HFF-Myc (cell line): ENCODE results near the gene OXCT2.
A peak's percentile ranks its signal among the peaks of the same experiment; 100 is the strongest.
"Not testable (repeated sequence)": the region's sequence is repeated elsewhere in the genome, so short reads cannot be mapped to it uniquely, and the experiment has no call there.

ENCODE experiments used
- DNase-seq: peaks from one replicate; pipeline ENCODE4 v3.0.0-alpha.2; 2011; ENCODE audit warnings: low read depth; ENCODE audit errors: extremely low read depth
- H3K4me3 ChIP-seq: replicated peaks from 2 replicates; pipeline ENCODE4 v1.5.1; 2011; ENCODE audit warnings: low read depth, mild to moderate bottlenecking, control low read depth, low read length
- TF ChIP-seq, protein P1 (sequence below): IDR thresholded peaks from 2 replicates; pipeline ENCODE4 v1.5.1; 2012; ENCODE audit warnings: mild to moderate bottlenecking, low read depth, low read length, control low read depth; ENCODE audit errors: missing control alignments

The OXCT2 gene

DNA sequence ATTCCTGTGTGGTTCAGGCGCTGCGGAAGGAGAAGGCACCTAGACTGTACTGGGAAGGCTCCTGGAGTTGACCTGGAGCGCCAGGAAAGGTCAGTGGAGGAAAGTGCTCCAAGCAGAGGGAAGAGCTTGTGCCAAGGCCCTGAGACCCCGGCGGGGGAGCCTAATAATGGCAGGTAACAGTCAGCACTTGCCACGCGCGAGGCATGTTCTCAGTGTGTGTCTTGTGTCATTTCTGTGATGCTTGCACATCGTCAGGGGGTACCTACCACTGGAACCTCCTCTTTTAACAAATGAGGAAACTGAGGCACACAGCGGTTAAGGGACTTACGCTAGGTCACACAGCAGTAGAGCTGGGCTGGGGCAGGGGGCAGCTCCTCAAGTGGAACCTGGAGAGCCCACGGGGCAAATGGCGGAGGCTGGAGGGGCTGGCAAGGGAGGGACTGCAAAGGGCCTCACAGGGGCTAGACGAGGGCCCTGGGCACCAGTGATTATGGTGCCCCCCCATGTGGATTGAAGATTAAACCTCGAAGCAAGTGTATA lies 18.5 kb upstream of the OXCT2 start:
- H3K4me3 ChIP-seq: no peak overlapping the region
- TF ChIP-seq, protein P1, sequence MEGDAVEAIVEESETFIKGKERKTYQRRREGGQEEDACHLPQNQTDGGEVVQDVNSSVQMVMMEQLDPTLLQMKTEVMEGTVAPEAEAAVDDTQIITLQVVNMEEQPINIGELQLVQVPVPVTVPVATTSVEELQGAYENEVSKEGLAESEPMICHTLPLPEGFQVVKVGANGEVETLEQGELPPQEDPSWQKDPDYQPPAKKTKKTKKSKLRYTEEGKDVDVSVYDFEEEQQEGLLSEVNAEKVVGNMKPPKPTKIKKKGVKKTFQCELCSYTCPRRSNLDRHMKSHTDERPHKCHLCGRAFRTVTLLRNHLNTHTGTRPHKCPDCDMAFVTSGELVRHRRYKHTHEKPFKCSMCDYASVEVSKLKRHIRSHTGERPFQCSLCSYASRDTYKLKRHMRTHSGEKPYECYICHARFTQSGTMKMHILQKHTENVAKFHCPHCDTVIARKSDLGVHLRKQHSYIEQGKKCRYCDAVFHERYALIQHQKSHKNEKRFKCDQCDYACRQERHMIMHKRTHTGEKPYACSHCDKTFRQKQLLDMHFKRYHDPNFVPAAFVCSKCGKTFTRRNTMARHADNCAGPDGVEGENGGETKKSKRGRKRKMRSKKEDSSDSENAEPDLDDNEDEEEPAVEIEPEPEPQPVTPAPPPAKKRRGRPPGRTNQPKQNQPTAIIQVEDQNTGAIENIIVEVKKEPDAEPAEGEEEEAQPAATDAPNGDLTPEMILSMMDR: no peak
- no peak for DNase-seq

DNA sequence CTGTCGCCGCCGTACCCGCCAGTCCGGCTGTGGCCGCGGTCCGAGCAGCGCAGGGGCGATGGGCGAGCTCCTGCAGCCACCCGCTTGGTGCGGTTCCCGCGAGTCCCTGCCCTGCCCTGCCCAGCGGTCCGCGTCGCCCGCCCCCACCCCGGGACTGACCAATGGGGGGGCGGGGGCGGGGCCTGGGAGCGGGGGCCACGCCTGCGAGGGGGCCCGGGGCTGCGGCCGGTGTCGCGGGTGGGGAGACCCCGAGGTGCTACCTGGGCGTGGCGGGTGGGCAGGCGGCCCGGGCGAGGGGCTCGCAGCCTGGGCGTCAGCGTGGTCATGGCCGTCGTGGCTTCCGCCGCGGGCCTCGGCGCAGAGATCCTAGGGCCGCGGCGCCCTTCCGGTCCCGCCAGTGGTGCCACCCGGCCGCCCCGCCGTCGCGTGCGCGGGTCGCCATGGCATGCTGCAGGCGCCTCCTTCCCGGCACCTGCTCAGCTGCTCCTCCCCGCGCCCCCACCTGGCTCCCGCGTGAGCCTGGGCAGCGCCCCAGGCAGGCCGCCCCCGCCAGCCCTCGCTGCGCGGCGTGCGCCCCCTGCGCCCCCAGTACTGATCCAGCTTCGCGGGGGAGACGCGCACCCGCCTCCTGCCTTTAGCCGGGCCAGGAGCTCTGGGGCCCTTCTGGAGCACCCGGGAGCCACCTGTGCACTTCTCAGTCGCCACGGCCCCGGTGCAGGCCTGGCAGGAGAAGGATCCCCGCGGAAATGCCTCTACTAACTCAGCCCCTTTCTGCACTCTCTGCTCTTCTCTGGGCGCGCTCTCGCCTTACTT lies 17.8 kb upstream of the OXCT2 start, which contains the start of gene BMP8B:
BMP8B (minus strand) TSS at position 108 of the 813 bp plus-strand sequence. CDS start 380 bp downstream, outside the sequence.
- no peak for DNase-seq
- H3K4me3 ChIP-seq: peak within 1 kb of the TSS; percentile 15
- TF ChIP-seq, protein P1: no peak

DNA sequence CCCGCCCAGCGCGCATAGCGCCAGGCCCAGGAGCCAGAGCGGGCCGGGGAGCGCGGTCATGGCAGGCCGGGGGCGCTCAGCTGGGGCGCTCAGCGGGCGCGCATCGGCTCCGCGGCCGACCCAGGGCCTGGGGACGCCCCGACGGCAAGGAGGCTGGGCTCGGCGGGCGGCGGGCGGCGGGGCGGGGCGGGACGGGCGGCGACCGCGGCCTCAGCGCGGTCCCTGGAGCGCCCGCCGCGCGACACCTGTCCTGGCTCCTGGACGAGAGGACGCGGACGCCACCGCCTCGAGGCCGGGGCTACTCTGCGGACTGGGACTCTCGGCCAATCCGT lies 17.2 kb upstream of the OXCT2 start:
- DNase-seq: no peak
- peak overlapping the region; percentile 15; the same call in 1 of the 2 replicates for H3K4me3 ChIP-seq
- TF ChIP-seq, protein P1: no peak

- H3K4me3 ChIP-seq, DNase-seq: not testable (repeated sequence)
Measured at GRCh38 chr1:39787964-39788363, 16.8 kb upstream of the OXCT2 start.

- no peak for DNase-seq
- TF ChIP-seq, protein P1: no peak
Measured at GRCh38 chr1:39787468-39787867, 16.3 kb upstream of the OXCT2 start.

DNA sequence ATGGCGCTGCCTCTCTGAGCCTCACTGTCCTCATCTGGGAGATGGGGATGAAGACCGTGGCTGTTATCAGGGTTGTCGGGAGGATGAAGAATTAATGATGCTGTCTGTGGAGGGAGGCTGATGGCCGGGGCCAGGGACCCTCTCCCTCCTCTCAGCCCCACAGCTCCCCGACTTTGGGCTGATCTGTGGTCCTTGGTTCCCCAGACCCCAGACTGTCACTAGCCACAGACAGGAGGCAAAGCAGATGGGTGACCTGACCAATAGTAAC lies 15.9 kb upstream of the OXCT2 start:
- not testable (repeated sequence) for H3K4me3 ChIP-seq, DNase-seq

More at GRCh38 chr1:39787468-39787867, 16.3 kb upstream of the OXCT2 start:
- H3K4me3 ChIP-seq: no peak overlapping the region

DNA sequence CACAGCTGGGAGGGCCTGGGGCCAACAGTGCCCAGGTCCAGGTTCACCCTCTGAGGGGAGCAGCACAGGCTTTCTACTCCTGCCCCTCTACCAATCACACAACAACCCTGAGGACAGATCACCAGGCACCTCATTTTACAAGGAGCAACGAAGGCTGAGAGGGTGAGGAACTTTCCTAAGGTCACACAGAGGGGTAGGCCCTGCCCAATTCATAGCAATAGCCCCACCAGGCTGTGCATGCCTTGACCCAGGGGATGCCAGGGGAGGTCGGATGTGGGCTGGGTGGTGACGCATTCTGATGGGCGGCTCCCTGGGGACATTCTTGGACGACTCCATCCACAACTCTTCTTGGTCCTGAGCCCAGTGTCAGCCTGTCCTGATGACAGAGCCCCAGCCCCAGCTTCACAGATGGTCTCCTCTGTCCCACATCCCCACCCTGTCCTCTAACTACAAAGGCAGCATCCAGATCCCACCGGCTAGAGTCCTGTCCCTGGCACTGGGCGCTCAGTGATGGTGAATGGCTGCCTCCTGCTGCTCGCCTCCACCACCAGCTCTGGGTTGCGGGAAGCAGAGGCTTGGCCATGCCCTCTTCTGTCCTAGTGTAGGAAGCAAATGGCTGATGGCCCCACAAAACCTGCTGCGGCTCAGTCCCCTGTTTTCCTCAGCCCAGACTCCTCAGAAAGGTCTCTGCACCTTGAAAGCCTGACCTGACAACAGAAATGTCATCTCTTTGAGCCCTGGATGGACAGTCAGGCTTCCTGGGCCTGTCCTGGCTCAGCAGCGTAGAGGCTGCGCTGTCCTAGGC lies 15.4 kb upstream of the OXCT2 start:
- not testable (repeated sequence) for DNase-seq

DNA sequence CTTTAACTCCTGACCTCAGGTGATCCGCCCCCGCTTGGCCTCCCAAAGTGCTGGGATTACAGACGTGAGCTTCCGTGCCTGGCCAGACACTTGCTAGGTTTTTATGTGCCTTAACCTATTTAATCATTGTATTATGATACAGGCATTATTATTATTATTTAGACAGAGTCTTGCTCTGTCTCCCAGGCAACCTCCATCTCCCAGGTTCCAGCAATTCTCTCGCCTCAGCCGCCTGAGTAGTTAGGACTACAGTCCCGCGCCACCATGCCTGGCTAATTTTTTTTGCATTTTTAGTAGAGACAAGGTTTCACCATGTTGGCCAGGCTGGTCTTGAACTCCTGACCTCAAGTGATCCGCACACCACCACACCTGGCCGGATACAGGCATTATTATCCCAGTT lies 11.5 kb upstream of the OXCT2 start:
- not testable (repeated sequence) for H3K4me3 ChIP-seq, DNase-seq

More for the DNA sequence above, 15.4 kb upstream of the OXCT2 start:
- H3K4me3 ChIP-seq: not testable (repeated sequence)
